AG10803 (cell line): ENCODE measurements around the gene DNPH1.

Source experiments
- DNase-seq: peaks from one replicate; pipeline ENCODE4 v3.0.0; 2010; ENCODE audit warnings: low read depth
- H3K4me3 ChIP-seq: 2 replicates; pipeline ENCODE4 v1.5.1; 2011; ENCODE audit warnings: mild to moderate bottlenecking, low read length, control low read depth
- TF ChIP-seq, protein P1 (sequence below): conservative IDR thresholded peaks from 2 replicates; pipeline ENCODE4 v1.5.1; 2011; ENCODE audit warnings: mild to moderate bottlenecking, low read length, control low read depth, inconsistent platforms

The DNPH1 gene

DNA sequence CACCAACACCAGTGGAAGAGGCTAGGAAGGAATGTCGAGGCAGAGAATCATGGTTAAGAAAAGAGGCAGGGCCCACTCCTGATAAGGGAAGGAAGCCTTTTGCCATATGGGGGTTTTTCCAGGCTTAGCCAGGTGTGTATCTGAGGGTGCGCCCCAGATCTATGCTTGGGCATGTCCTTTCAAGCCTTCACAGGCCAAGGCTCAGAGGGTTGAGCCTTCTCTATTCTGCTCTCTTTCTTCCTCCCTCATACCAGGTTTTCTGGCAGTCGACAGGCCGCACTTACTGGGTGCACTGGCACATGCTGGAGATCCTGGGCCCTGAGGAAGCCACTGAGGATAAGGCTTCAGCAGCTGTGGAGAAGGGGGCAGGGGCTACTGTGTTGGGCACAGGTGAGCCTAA lies 42.6 kb downstream of the DNPH1 start:
- H3K4me3 ChIP-seq: no peak overlapping the region
- no peak for DNase-seq
- TF ChIP-seq, protein P1, sequence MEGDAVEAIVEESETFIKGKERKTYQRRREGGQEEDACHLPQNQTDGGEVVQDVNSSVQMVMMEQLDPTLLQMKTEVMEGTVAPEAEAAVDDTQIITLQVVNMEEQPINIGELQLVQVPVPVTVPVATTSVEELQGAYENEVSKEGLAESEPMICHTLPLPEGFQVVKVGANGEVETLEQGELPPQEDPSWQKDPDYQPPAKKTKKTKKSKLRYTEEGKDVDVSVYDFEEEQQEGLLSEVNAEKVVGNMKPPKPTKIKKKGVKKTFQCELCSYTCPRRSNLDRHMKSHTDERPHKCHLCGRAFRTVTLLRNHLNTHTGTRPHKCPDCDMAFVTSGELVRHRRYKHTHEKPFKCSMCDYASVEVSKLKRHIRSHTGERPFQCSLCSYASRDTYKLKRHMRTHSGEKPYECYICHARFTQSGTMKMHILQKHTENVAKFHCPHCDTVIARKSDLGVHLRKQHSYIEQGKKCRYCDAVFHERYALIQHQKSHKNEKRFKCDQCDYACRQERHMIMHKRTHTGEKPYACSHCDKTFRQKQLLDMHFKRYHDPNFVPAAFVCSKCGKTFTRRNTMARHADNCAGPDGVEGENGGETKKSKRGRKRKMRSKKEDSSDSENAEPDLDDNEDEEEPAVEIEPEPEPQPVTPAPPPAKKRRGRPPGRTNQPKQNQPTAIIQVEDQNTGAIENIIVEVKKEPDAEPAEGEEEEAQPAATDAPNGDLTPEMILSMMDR: no peak

GRCh38 chr6:43186019-43186418 lies 43.3 kb downstream of the DNPH1 start:
- TF ChIP-seq, protein P1: no peak
- DNase-seq: no peak
- no peak overlapping the region for H3K4me3 ChIP-seq

- DNase-seq: no peak
- H3K4me3 ChIP-seq: no peak overlapping the region
- TF ChIP-seq, protein P1: no peak
These were observed 43.8 kb downstream of the DNPH1 start for GRCh38 chr6:43185391-43185985.

DNA sequence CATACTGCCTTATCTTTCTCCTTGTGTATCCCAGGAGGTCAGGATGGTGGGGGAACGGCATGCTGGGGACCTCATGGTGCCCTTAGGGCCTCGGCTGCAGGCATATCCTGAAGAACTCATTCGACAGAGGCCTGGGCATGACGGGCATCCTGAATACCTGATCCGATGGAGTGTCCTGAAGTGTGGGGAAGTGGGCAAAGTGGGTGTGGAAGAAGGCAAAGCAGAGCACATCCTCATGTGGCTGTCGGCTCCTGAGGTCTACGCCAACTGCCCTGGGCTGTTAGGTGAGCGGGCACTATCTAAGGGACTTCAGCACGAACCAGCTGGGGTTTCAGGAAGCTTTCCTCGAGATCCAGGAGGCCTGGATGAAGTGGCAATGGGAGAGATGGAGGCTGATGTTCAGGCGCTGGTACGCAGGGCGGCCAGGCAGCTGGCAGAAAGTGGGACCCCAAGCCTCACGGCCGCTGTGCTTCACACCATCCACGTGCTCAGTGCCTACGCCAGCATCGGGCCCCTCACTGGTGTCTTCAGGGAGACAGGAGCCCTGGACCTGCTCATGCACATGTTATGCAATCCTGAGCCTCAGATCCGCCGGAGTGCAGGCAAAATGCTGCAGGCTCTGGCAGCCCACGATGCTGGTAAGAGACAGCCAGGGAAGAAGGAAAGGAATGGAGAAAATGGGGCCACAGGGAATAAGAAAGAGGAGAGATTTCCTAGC lies 44.9 kb downstream of the DNPH1 start:
- H3K4me3 ChIP-seq: no peak overlapping the region

GRCh38 chr6:43183441-43183840 lies 45.8 kb downstream of the DNPH1 start:
- H3K4me3 ChIP-seq: no peak overlapping the region
- DNase-seq: no peak
- TF ChIP-seq, protein P1: no peak

More for the DNA sequence above, 44.9 kb downstream of the DNPH1 start:
- DNase-seq: no peak
- TF ChIP-seq, protein P1: no peak

DNA sequence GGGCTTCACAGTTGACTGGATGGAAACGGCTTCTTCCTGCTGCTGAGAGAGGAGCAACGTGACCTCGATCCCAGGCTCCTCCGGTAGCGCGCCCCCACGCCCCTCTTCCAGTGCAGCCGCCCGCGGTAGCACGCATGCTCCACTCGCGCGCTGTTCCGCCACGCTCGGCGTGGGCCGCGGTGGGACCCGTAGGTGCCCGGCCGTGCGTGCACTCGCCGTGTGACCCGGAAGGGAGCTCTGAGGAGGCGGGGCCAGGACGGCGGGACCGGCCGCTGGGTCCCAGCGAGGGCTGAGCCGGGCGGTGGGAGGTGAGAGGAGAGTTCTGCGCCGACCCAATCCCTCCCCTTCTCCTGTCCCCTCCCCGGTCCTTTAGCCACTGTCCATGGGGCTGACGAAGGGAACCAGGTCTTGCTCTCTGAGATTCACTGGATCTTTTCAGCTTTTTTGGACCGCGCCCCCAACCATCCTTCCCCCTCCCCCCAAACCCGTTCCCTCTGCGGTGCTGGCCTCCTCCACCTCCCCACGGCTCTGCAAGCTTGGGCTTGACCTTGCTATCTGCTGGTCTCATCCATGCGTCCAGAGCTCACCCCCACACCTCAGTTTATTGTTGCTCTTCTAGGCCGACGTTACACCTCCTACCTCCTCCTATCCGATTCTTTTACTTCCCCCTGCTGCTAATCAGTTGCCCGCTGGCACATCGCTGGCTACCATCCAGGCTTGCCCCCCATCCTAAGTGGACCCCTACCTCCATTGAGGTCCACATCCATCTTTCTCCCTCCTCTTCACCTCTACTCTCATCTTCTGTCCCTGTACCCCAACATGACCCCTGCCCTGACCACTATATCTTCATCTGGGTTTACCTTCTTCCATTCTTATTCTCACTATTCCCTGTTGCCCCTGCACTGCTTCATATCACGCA lies 47.1 kb downstream of the DNPH1 start, which contains the start of gene CUL9:
CUL9 (plus strand) TSS at position 255 of the 919 bp plus-strand sequence. CDS start 2,115 bp downstream, outside the sequence.
- peak within 1 kb of the TSS; percentile 87 for H3K4me3 ChIP-seq
- TF ChIP-seq, protein P1: no peak
- peak; percentile 64 for DNase-seq
